Hematopoietic multipotent progenitor cell treated with erythropoietin and hydrocortisone succinate and interleukin-3 and kit ligand, for 4 days (in vitro differentiated cells): Measurements from ENCODE around the gene PRICKLE2.
"Not testable (repeated sequence)": the region's sequence is repeated elsewhere in the genome, so short reads cannot be mapped to it uniquely, and the experiment has no call there.

ENCODE experiments used
- DNase-seq: peaks from one replicate; pipeline ENCODE4 v3.0.0-alpha.2; 2015

Gene PRICKLE2

DNA sequence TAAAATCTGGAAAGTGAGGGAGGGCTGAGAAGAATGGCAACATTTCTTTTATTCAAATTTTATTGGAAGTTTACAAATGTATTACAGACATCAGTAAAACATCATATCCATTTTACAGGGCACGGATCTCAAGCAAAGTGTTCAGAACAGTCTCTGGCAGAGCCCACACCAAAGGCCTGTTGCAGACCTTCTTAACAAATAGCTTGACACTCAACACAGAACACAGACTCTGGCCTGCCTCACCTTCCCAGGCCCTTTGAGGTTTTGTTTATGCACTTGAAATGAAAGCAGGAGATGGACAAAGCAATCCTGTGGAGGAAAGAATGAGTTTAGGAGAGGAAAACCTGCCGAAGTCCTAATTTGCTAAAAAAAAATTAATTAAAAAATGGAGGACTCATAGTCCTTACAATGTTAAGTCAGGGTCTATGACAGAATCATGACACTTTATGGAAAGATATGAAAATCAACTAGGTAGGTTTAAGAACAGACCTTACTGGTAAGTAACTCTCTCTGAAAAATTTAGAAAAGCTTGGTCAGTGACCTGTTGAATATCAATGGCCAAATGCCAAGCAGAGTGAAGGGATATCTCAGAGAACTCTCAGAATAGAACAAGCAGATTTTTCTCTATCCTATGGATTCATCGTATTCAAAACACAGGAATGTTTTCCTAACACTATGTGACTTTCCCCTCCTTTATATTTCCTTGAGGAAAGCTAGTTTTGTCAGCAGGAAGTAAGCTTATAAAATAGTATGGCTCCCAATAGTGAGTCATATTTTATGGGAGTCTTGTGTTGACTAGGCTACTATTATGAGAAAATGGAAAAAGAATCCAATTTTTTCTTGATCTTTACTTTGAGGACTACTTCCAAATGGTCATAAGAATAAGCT lies 131.2 kb downstream of the PRICKLE2 start:
- DNase-seq = no peak

DNA sequence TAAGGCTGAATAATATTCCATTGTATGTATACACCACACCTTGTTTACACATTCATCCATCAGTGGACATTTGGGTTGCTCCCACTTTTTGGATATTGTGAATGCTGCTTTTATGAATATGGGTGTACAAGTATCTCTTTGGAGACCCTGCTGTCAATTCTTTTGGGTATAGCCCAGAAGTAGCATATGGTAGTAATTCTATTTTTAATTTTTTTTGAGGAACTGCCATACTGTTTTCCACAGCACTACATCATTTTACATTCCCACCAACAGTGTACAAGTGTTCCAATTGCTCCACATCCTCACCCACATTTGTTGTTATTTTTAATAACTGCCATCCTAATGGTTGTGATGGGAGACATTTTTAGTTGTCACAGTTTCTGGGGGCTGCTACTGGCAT lies 132.1 kb downstream of the PRICKLE2 start:
- no peak for DNase-seq

DNA sequence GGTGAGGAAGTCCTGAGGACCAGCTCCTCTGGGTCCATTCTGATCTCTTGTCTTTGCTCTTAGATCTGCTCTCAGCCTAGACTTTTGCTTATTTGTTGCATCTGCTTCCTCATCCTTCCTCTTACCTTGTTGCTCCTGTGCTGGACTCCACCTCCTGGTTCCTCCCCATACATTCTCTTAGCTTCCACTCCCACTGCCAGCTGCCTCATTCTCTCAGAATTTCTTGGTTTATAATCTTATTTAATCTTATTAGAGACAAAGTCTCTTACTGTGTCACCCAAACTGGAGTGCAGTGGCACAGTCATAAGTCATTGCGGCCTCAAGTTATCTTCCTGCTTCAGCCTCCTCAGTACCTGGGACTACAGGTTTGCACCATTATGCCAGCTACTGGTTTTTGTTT lies 133.8 kb downstream of the PRICKLE2 start:
- DNase-seq = no peak

DNA sequence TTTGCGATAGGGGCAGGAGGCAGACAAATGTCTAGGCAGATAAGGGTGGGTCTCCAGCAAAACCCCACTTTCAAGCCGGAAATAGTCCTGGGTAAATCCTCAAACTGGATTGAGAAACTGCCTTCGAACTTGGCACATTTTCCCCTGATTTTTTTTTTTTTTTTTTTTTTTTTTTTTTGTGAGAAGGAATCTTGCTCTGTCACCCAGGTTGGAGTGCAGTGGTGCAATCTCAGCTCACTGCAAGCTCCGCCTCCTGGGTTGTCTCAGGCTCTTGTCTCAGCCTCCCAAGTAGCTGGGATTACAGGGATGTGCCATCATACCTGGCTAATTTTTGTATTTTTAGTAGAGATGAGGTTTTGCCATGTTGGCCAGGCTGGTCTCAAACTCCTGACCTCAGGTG lies 135.9 kb downstream of the PRICKLE2 start:
- DNase-seq = not testable (repeated sequence)

DNA sequence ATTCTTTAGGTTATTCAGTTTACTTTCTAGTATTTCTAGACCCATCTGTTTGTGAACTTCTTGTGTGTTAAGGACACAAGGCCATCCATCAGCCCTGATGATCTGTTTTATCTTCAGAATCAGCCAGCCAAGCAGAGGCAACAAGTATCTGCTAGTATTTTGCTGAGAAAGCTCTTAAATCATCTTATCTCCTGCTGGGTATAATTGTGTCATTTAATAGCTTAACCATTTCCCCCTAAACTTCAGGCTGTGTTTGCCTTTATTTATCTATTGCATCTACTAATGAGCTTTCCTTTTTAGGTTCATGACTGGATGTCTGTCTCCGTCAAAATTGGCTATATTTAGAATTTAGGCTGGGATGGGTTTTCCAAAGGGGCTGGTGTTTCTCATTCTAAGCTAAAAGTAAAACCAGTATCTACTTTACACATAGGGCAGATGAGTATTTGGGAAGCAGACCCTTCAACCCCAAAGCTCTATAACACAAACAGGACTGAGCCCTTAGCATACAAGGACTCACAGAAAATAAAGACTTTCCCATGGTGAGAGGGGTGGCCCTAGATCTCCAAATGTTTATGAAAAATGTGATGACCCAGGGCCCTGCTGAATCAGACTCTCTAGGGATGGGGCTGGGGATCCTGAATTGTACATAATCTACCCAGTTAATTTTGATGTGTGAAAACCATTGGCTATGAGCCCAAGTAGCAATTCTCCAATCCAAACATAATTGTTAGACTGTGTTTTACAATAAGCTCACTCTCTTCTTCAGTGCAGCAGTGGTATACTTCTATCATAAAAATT lies 136.7 kb downstream of the PRICKLE2 start:
- DNase-seq = no peak

DNA sequence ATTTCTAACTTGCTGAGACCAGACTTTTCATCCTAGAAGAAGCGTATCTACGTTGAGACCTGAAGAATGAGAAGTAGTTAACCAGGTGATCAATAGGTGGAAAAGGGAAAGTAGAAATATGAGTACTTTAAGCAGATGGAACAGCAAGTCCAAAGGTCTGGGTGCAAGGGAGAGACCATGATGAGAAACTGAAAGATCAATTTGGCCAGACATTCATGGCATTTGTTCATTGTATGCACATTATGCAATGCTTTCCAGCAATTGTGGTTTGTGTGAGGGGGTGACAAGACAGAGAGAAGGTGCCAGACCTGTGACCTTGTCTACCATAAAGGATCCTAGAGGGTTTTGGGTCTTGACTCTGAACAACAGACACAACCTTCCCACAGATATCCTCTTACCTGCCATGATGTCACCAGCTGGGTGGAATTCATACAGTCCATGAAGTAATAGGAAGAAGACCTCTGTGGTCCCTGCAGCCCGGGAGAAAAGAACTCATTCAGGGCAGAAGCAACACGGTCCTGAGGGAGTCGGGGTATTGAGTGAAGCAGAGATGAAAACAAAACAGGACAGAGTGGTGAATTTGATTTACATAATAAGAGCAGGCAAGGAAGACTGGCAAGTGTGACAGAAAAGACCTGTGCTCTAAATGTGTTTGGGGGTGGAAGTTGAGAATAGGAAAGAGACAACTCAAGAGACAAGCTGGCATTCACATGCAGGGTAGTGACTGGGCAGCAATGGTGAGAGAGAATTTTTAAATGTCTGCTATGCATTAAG lies 138.6 kb downstream of the PRICKLE2 start:
- DNase-seq = no peak

DNA sequence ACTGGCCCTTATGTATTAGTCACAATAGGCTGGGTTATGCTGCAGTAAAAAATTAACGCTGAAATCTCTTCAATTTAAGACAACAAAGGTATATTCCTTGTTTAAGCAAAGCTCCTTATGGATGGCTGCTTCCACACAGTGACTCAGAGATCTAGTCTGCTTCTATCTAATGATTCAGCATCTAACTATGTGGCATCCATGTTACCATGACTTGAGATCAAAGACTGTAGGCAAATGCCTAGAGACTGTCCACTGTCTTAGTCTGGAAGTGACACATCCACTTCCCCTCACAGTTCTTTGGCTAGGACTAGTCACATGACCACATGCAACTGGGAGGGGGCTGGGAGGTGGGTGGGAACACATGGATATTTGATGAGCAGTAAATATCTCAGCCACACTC lies 140.6 kb downstream of the PRICKLE2 start:
- DNase-seq = no peak

DNA sequence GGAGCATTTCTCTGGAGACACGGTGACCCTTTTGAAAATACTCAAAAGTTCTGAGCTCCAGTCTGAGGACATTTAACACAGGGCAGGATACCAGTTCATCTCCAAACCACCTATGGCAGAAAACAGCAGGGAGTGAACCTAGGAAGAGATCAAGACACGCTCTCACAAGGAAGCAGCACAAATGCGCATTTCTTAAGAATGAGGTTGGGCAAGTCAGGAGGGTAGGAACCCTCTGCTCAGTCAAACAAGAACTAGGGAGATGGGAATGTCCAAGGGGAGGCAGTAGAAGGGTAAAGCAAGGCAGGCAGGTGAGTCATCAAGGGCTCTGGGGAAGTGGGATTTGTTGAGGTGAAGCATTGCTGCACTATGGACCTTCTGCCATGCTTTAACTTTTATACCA lies 141.7 kb downstream of the PRICKLE2 start:
- no peak for DNase-seq

DNA sequence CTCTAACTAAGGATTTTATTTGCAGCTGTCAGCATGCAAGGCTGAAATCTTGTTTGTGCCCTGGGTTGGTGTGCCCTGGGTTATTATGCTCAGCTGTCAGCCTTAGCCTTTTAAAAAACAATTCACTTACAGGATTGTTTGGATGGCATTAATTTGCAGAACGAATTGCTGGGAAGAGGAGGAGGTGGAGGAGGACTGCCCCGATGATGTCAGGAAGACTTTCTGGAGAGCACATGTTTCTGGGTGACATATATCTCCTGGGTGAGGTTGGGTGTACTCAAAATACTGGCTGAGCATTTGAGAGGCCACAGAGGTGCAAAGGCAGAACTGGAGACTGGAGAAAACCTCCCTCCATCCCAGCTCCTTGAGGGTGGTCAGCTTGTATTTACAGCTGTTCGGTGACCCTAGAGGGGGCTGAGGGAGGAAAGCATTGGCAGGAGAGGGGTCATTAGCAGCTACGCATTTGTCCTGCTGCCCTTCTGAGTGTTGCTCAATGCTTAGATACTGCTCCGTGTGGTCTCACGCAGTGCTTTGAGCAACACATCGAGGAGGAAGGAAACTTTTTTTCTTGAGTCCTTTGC lies 142.2 kb downstream of the PRICKLE2 start:
- no peak for DNase-seq

DNA sequence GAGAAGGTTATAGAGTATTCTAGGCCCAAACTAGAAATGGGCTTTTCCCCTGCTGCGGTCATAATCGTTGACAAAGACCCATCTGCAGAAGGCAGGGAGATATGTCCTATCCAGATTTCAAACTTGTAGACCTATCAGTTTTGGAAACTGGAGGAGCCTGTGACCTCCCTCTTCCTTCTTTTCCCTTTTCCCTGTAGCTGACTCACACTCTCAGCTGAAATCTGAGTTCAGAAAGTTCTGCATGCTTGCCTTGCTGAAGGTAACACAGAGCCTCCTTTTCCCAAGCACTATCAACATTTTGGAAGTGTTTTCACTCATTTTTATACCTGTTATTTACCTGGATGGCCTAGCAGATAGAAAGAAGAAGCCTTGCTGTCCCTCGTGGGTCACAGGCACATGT lies 142.9 kb downstream of the PRICKLE2 start:
- no peak for DNase-seq

DNA sequence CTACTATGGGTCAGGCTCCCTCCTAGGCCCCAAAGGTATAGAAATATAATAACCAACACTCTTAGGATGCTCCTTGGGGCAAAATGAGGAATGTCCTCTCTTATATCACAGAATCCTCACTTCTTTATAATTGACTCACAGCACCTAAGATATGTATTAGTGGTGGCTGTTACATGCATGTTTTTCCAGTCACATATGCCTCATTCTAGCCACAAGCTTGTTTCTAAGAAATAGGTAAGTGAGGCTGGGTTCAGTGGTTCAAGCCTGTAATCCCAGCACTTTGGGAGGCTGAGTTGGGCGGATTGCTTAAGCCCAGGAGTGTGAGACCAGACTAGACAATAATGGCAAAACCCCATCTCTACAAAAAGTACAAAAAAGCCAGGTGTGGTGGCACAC lies 144.0 kb downstream of the PRICKLE2 start:
- DNase-seq = no peak

DNA sequence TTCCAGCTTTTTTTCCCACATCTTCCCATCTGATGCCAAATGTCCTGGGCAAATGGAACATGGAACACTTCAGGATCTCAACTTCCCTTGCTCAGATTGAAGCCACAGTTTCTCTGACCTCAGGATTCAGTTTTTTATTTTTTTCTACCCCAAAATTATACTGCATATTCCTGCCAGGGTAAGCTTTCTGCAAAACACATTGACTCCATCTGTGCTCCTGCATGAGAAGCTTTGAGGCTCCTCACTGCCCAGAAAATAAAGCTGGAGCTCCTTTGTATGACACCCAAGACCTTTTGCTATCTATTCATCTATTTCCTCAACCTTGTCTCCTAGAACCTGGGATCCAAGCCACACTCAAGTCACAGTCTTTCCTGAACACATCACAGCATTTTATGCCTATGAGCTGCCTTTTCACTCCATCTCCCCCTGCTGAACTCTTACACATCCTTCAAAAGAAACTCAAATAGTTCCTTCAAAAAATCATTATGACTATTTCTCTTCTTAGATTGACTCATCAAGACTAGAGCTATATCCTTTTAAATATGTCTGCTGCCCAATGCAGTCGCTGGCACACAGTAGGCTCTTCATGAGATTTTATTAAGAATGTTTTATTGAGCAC lies 144.5 kb downstream of the PRICKLE2 start:
- DNase-seq = no peak

DNA sequence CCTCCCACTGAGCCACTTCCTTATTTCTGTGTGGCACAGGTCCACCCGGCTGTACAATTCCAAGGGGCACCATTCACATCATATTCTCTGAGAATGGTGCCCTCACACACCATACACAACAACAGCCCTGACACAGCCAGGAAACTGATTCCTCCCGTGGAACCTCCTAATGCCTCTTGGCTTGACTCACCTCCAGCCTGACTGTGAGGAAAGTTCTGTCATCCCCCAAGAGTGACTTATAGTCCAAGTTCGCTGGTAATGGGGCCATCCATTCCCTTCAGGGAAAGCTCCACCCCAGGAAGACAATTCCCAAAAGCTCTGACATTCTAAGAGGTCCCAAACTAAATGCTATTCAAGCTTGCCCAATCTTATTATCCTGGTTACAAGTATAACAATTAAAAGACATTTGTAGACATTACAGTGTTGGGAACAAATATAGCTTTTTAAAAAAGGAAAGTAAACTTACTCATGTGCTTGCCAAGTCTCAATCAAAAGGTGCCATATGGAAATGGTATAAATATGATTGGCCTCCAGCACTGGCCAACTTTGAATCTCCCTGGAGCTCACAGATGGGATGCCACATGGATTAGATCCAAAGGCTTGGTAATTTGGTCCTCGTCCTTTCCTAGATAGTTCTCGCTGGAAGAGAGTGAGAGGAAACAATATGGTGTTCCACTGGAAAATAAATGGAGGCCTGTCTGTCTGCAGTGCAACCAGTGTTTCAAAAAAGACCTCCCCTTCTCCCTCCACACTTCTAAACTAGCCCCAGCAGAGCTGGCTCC lies 145.7 kb downstream of the PRICKLE2 start:
- no peak for DNase-seq

DNA sequence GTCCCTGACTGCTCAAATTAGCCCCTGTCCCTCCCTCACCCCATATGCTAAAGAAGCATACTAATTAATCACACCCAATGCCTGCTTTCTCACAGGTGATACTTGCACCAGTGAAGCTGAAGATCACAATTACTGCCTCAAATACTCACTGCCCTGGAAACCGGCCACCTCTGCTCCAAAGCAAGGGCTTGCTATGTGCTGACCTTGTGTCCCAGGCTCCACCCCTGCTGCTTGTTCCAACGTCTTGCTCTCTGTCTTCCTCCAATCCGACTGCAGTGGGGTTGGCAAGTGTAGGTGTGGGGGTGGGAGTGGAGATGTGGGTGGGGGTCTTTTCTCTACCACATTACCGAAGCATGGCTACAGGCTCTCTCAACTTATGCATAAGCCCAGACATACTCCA lies 146.3 kb downstream of the PRICKLE2 start:
- DNase-seq = no peak

DNA sequence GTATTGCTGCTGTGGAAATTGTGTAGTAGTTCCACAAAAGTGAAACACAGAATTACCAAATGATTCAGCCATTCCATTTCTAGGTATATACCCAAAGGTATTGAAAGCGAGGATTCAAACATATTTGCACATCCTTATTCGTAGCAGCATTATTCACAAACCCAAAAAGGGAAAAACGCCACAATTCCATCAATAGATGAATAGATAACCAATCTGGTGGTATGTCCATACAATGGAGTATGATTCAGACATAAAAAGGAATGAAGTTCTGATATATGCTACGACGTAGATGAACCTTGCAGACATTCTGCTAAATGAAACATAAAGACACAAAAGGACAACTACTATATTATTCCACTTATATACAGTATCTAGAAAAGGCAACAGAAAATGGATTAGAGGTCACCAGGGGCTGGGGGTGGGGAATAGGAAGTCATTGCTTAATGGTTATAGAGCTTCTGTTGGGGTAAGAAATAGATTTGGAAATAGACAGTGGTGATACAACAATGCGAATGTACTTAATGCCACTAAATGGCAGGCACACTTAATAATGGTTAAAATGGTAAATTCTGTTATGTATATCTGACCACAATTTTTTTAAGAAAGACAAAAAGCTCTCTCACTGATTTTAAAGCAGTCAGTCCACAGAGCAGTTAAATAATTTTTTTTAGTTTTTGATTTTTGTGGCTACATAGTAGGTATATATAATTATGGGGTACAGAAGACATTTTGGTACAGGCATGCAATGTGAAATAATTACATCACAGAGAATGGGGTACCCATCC lies 150.2 kb downstream of the PRICKLE2 start:
- no peak for DNase-seq

DNA sequence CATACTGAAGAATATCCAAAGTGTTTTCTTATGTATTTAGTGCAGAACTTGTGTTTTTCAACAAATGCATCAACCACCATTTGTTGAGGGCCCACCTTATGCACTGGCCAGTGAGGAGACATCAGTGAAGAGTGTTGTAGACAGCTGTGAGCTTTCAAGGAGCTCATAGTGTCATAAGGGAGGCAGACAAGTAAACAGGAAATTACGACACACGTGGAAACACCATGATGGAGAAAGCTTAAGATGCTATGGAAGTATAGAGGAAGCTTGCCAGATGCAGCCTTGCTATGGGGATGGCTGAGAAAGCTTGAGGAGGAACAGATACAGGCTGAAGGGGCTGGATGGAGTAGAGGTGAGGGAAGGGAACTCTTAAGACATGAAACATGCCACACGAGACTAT lies 151.2 kb downstream of the PRICKLE2 start:
- no peak for DNase-seq

DNA sequence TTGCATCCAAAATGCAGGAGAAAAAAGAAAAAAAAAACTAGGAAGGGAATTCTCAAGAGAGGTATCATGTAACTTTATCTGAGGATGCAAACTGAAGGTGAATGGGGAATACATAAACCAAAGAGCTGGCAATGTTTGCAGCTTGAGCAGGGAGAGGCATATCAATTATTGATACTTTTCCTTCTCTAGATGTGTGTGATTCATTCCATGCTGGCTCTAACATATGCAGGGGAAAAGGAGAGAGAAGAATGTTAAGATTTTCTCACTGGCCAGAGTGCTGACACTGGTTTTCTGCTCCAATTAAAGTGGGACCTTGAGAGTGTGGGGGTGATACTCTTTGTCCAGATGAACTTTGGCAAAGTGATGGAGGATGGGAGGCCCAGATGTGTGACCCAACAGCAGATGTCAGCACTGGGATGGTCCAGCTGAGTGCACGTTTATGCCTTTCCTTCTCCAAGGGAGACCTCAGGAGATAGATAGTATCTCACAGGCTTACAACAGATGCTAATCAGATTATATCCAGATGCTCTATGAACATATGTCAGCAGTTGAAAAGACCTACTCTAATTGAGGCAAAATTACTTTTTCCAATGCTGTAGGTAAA lies 152.0 kb downstream of the PRICKLE2 start:
- DNase-seq = no peak

DNA sequence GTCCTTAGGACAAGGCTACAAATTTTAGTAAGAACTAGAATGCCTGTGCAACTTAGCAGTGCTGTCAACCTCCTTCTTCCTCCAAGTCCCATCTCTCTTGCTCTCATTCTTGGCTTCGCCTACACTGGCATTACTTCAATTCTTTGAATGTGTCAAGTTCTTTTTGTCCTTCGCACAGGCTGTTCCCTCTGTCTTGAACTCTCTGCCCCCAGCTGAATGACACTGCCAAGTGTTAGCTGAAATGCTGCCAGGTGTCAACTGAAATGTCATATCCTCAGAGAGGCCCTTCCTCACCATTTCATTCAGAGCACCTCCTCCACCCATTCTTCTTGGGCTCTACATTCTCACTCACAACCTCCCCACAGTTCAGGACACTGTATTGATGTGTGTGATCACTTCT lies 153.1 kb downstream of the PRICKLE2 start:
- DNase-seq = no peak

DNA sequence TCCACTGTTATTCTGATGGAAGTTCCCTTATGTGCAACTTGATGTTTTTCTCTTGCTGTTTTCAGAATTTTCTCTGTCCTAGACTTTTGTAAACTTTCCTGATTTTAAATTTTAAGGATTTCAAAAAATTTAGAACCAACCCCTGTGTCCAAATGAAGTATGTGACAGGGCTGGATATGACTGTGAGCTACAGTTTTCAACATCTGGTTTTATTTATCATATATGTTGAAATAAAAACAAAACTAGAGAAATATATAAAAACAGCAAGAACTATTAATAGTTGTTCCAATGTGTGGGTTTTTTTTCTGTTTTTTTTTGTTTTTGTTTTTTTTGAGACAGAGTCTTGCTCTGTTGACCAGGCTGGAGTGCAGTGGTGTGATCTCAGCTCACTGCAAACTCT lies 154.6 kb downstream of the PRICKLE2 start:
- no peak for DNase-seq
